Astrocyte of the spinal cord (primary cell): ENCODE measurements around the gene RTP2.

ENCODE experiments used
- DNase-seq: peaks from one replicate; pipeline ENCODE4 v3.0.0; 2011; ENCODE audit warnings: low read depth, low spot score
- H3K4me3 ChIP-seq: 2 replicates; pipeline ENCODE4 v1.5.1; 2011; ENCODE audit warnings: low read depth, mild to moderate bottlenecking, low read length, moderate library complexity
- in situ Hi-C: cut with HindIII; loops from 2 replicates; pipeline ENCODE4 v1.10.0; 2017; ENCODE audit warnings: low sequenced_read_pairs
- TF ChIP-seq, protein P1 (sequence below): IDR thresholded peaks from 2 replicates; pipeline ENCODE4 v1.5.1; 2012; ENCODE audit warnings: low read depth, mild to moderate bottlenecking, low read length, inconsistent platforms

Gene RTP2

DNA sequence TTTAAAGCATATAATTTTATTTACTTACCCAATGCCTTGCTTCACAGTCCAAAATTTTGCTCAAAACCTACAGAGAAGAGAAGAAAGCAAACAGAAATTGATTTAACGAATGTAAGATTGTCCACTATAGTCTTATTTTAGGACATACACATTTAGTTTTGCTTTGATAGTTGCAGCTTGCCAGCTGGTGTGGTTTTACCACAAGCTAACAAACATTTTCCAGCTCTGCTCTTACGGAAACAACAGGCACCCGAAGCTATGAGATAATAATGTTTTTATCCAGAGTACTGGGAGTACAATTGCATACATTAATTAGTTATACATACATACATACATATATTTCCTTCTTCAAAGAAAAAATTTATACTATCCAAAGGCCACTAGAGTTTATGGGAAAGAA lies 32.5 kb upstream of the RTP2 start:
- no peak for DNase-seq
- no peak overlapping the region for H3K4me3 ChIP-seq
- TF ChIP-seq, protein P1, sequence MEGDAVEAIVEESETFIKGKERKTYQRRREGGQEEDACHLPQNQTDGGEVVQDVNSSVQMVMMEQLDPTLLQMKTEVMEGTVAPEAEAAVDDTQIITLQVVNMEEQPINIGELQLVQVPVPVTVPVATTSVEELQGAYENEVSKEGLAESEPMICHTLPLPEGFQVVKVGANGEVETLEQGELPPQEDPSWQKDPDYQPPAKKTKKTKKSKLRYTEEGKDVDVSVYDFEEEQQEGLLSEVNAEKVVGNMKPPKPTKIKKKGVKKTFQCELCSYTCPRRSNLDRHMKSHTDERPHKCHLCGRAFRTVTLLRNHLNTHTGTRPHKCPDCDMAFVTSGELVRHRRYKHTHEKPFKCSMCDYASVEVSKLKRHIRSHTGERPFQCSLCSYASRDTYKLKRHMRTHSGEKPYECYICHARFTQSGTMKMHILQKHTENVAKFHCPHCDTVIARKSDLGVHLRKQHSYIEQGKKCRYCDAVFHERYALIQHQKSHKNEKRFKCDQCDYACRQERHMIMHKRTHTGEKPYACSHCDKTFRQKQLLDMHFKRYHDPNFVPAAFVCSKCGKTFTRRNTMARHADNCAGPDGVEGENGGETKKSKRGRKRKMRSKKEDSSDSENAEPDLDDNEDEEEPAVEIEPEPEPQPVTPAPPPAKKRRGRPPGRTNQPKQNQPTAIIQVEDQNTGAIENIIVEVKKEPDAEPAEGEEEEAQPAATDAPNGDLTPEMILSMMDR: no peak
- in situ Hi-C loops: loop anchor here (25.0 kb wide), 4 partner anchors 552 to 1402 kb away; no protein-coding TSS in a partner anchor

DNA sequence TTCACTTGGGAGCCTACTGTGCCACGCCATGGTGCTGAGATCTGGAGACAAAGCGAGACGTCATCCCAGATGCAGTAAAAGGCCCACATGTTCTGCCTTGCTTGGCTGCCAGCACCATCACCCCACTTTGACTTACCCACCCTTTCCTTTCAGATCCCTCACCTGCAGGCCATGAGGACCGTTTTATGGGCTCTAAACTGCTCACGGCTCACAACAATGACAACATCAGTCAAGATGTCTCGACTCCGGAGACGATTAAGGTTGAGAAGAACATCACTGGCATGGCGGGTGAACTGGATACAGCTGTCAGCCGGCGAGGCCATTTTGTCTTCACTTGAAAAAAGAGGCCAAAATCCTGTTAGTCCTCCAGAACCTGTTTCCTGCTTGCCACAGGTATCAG lies 31.0 kb upstream of the RTP2 start:
- no peak for DNase-seq
- no peak overlapping the region for H3K4me3 ChIP-seq
- in situ Hi-C loops: loop anchor here (25.0 kb wide), 4 partner anchors 554 to 1404 kb away; no protein-coding TSS in a partner anchor
- TF ChIP-seq, protein P1: no peak

DNA sequence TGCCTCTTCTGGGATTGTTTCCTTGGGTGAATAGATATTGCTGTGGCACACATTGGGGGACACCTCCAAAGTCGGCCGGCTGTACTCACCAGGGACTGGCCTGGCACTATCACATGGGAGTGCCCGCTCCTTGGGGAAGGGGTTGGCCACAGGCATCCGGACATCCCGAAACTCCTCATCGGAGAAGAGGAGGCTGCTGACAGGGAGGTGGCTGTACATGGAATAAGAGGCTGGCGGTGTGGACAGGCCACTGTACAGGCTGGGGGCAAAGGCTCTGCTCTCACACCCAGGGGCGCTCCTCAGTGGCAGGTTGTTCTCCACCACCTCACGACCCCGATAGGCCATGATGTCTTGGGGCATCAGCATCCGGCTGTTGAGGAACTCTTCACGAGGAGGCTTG lies 27.2 kb upstream of the RTP2 start:
- TF ChIP-seq, protein P1: no peak
- no peak overlapping the region for H3K4me3 ChIP-seq
- in situ Hi-C loops: loop anchor here (25.0 kb wide), 4 partner anchors 558 to 1408 kb away; no protein-coding TSS in a partner anchor
- DNase-seq: no peak

DNA sequence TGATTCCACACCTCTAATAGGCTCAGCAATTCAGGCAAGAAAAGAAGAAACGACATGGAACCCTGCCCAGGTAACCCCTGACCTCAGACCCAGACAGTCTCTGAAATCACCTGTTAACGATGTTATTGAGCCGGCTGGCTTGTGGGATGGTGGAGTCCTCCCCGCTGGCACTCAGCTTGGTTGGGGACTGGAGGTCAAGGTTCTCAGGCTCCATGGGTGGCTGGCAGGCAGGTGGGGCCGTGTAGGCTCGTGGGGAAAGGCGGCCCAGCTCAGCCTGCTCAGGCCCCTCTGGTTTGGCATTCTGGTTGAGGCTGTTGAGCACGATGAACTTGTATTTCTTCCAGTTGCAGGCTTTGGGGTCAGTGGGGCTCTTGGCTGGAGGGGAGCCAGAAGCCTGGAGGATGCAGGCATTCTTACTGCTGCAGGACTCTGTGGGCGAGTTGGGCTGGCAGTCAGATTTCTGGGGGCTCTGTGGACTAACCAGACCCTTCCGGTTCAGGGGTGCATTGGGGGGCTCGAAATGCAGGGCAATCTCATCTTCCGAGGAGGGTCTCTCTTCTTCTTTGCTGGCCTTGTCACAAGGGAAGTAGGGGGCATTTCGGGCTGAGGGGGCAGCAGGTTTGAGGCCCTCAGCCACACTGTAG lies 26.7 kb upstream of the RTP2 start:
- in situ Hi-C loops: loop anchor here (25.0 kb wide), 4 partner anchors 558 to 1408 kb away; no protein-coding TSS in a partner anchor
- TF ChIP-seq, protein P1: no peak
- H3K4me3 ChIP-seq: no peak overlapping the region
- no peak for DNase-seq

DNA sequence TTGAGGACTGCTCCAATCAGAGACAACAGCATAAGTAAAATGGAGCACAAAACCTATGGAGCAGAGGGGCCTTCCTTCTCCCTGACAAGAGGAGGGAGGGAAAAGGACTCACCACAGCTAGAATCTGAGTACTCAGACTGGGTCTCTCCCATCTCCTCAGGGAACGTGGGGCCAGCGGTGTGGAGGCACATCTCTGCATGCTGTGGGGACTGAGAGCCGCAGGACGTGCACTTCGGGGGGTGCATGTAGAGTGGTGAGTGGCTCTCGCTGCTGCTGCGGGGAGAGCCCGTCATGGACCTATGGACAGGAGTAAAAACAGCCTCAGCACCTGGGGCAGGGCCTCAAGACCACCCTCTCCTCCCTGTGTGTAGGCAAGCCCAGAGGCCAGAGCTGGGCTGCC lies 25.9 kb upstream of the RTP2 start:
- H3K4me3 ChIP-seq: no peak overlapping the region
- TF ChIP-seq, protein P1: no peak
- DNase-seq: no peak
- in situ Hi-C loops: loop anchor here (25.0 kb wide), 4 partner anchors 559 to 1409 kb away; no protein-coding TSS in a partner anchor

DNA sequence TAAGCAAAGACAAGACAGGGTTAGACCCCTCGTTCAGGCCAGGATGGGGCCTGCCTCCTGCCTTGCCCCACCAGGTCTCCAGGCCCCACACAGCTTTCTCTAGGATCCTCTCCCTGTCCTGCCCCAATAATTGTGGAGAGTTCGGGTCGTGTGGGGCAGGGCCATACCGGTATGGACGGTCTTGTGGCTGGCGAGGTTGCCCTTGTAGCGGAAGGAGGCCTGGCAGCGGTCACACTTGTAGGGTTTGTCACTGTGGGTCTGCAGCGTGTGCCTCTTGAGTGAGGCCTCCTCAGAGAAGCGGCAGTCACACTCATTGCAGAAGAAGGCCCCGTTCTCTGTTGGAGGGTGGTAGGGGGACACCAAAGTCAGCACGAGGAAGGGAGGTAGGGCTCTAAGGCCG lies 24.2 kb upstream of the RTP2 start:
- no peak overlapping the region for H3K4me3 ChIP-seq
- TF ChIP-seq, protein P1: no peak
- in situ Hi-C loops: loop anchor here (25.0 kb wide), 4 partner anchors 561 to 1411 kb away; no protein-coding TSS in a partner anchor
- DNase-seq: no peak
